Stimulated activated CD4-positive, alpha-beta T cell treated with anti-CD3 and anti-CD28 coated beads, Interleukin-15, amount 100 ng/mL, for 1 hour (primary cell): ENCODE data around the gene SLC16A10.
"Not testable (repeated sequence)": the region's sequence is repeated elsewhere in the genome, so short reads cannot be mapped to it uniquely, and the experiment has no call there.

Source experiments
- DNase-seq, 2 donors: peaks; one replicate each; pipeline ENCODE4 v3.0.0-alpha.2; 2020; ENCODE audit warnings: low read depth in 1 of 2, low spot score in 1 of 2

SLC16A10 gene

GRCh38 chr6:111184827-111185532 lies 97.7 kb downstream of the SLC16A10 start:
- DNase-seq: no peak

DNA sequence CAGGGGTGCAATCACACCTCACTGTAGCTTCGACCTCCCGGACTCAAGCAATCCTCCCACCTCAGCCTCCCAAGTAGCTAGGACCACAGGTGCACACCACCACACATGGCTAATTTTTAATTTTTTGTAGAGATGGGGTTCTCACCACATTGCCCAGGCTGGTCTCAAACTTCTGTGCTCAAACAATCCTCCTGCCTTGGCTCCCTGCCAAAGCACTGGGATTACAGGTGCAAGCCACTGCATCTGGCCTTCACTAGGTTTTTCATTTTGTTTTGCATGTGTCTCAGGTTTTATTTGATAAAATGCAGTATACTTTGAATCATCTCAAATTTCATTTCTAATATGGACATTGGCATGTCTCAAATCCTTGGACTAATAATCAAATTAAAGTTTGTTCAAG lies 98.7 kb downstream of the SLC16A10 start:
- no peak for DNase-seq

DNA sequence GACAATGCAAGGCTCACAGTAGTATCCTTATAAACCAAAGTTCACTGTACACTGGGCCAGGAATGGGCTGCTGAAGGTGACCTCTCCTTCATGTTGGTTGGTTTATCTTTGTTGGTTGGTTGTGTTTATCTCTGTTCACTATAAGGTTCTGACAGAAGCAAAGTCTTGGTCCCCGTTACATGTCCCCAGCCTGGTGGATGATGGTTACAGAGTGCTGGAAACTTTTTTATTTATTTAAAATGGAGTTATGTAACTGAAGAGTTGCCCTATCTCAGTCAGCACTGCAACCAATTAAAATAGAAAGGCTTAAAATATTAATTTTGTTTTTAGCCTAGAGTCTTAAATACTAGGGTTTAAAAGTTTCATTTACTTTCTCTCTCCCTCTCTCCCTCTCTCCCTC lies 100.6 kb downstream of the SLC16A10 start:
- no peak for DNase-seq

DNA sequence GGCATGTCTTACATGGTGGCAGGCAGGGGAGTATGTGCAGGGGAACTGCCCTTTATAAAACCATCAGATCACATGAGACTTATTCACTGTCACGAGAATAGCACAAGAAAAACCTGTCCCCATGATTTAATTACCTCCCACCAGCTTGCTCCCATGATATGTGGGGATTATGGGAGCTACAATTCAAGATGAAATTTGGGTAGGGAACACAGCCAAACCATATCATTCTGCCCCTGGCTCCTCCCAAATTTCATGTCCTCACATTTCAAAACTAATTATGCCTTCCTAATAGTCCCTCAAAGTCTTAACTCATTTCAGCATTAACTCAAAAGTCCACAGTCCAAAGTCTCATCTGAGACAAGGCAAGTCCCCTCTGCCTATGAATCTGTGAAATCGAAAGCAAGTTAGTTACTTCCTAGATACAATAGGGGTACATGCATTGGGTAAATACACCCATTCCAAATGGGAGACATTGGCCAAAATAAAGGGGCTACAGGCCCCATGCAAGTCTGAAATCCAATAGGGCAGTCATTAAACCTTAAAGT lies 102.4 kb downstream of the SLC16A10 start:
- DNase-seq: not testable (repeated sequence)

- DNase-seq: no peak
Observed at GRCh38 chr6:111190637-111191036, 103.3 kb downstream of the SLC16A10 start.

DNA sequence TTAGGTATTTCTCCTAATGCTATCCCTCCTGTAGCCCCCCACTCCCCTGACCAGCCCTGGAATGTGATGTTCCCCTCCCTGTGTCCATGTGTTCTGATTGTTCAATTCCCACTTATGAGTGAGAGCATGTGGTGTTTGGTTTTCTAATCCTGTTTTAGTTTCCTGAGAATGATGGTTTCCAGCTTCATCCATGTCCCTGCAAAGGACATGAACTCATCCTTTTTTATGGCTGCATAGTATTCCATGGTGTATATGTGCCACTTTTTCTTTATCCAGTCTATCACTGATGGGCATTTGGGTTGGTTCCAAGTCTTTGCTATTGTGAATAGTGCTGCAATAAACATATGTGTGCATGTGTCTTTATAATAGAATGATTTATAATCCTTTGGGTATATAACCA lies 103.8 kb downstream of the SLC16A10 start:
- not testable (repeated sequence) for DNase-seq

DNA sequence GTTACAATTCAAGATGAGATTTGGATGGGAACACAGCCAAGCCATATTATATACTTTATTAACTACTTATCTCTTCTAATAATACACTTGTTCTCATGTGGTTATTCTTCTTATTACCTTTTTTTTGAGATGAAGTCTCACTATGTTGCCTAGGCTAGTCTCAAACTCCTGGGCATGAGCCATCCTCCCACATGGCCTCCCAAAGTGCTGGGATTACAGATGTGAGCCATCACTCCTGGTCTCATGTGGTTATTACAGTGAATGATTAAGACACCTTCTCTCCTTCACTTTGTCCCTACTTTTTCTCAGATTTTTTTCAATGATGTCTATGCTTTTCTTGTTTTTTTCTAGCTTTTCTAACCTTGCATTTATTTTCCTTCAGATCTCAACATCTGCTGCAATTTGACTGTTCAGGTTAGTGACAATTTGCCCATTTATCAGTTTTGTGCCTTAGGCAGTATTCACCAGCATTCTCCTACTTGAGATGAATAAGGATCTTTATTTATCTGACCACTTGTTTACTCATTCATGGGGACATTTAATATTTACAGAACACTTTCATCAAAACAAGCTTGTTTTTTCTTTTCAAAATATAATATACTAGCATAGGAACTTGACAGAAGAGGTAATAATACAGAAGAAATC lies 105.7 kb downstream of the SLC16A10 start:
- no peak for DNase-seq

- no peak for DNase-seq
Observed at GRCh38 chr6:111195656-111196055, 108.4 kb downstream of the SLC16A10 start.

GRCh38 chr6:111198841-111199240 lies 111.5 kb downstream of the SLC16A10 start:
- no peak for DNase-seq

GRCh38 chr6:111199935-111200334 lies 112.6 kb downstream of the SLC16A10 start:
- DNase-seq: no peak

- no peak for DNase-seq
Observed at GRCh38 chr6:111200350-111201243, 113.3 kb downstream of the SLC16A10 start.

DNA sequence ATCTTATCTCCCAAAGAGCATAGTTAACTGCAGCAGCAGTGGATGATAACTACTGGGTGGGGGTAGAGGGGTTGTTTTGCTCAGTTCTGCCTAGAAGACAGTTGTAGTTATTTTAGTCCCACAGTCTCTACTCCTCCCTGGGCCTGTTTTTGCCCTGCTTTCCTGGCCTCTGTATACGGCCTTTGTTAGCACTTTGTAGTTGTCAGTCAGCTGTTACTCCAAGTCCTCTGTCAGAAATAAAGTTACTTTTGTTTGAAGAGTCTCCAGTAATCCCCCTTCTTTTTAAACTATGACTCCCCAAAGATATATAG lies 113.9 kb downstream of the SLC16A10 start:
- no peak for DNase-seq

- DNase-seq: no peak
Observed at GRCh38 chr6:111201764-111202163, 114.5 kb downstream of the SLC16A10 start.

DNA sequence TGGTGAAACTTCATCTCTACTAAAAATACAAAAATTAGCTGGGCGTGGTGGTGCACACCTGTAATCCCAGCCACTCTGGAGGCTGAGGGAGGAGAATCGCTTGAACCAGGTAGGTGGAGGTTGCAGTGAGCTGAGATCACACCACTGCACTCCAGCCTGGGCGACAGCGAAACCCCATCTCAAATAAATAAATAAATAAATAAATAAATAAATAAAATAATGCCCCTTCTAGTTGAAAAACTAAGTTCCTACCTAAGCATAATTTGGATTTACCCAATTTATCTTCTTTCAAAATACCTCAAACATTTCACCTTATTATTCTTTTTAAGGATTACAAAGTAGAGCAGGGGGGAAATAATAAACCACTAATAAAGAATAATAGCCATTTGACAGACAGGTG lies 116.2 kb downstream of the SLC16A10 start:
- DNase-seq: not testable (repeated sequence)

GRCh38 chr6:111204305-111204704 lies 117.0 kb downstream of the SLC16A10 start:
- DNase-seq: no peak

- no peak for DNase-seq
Observed at GRCh38 chr6:111204881-111205280, 117.6 kb downstream of the SLC16A10 start.

GRCh38 chr6:111205502-111205901 lies 118.2 kb downstream of the SLC16A10 start:
- no peak for DNase-seq

DNA sequence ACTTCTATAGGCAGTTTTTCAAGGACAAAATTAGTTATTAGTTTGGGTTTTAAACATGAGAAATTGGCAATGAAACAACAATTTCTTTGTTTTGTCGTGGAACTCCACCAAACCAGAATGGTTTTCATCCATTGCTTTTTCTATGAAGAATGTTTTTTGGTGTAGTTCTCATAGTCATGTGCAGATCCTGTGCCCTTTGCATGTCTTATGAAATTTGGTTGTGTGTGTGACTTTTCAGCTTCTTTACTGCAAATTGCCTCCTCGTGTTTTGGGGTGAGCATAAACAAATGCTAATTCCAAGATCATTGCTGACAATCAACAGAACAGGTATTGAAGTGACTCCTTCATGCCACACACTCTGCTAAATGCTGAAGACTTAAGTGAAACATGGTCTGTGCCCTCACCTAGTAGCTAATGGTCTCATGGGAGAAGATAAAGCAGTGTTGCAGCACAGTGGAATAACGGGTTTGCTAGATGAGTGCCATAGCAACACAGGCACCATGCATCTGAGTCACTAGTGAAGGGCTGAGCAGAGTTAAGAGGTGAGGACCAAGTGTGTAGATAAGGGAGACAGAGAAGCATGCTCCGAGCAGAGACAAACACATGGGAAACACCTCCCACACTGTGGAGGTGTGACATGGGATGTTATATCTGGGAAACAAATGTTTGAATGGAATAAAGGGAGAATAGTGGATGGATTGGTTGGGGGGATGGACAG lies 120.0 kb downstream of the SLC16A10 start:
- DNase-seq: no peak

- DNase-seq: no peak
Observed at GRCh38 chr6:111208933-111209332, 121.6 kb downstream of the SLC16A10 start.

GRCh38 chr6:111210194-111210728 lies 123.0 kb downstream of the SLC16A10 start:
- no peak for DNase-seq
